ENCODE measurements around the gene TAF6. TPM values are rescaled to one million over a fixed set of nuclear protein-coding genes. Genes with fewer than 3 reads are reported as not detected.

TAF6 gene
- total and polyA plus RNA-seq, 2 of the 4 experiments (the other 2 are of a cell fraction), result 11.3 to 55.3 TPM

GRCh38 chr7:100166970-100167911 lies 48.1 kb upstream of the TAF6 start:
- Histone ChIP-seq H3K79me1 (ENCODE audit: low read depth in 1 of 2, low read length in 2 of 2) (peaks cover 0 to 8% of the 10 kb centered on the region in 2 experiments; a peak in 1 of 4 replicates), H2AK5ac (ENCODE audit: low read depth, low read length) (peak overlapping the region; percentile 23; the same call in 1 of the 2 replicates), H2BK120ac (ENCODE audit: low read depth, low read length) (peak overlapping the region; percentile 70), H3K23ac (ENCODE audit: low read depth, low read length) (peak overlapping the region; percentile 54), H3K14ac (replicated peaks; ENCODE audit: low read depth, low read length) (peak overlapping the region; percentile 87), H3K9me1 (ENCODE audit: insufficient read depth, low read length) (peaks cover 3% of the 10 kb centered on the region; the same call in 1 of the 2 replicates), H2BK20ac (ENCODE audit: low read depth, low read length) (0 out of 2 replicates have a peak overlapping the region, but pooled peaks have one; percentile 5), H3K9ac (ENCODE audit: low read depth, low read length) (peak overlapping the region; percentile 61; the same call in 1 of the 2 replicates), H3K18ac (ENCODE audit: low read depth, low read length) (no peak overlapping the region), H4K20me1 (ENCODE audit: insufficient read depth, low read length) (no peaks in the 10 kb centered on the region), H3K4me1 (ENCODE audit: control insufficient read depth, insufficient read depth, low read length) (peaks cover 6% of the 10 kb centered on the region), H2BK15ac (ENCODE audit: low read depth, low read length) (no peak overlapping the region; the same call in 1 of the 3 replicates), H4K5ac (ENCODE audit: low read depth, low read length) (no peak overlapping the region; the same call in 1 of the 2 replicates), H2AFZ (replicated peaks; ENCODE audit: low read length, poor library complexity) (peak overlapping the region; percentile 94), H2BK5ac (ENCODE audit: low read depth, low read length, poor library complexity, severe bottlenecking) (no peak overlapping the region), H3K27ac (ENCODE audit: insufficient read depth, low read length) (no peak overlapping the region), H3K36me3 (ENCODE audit: control insufficient read depth, insufficient read depth, low read length) (peaks cover 3% of the 10 kb centered on the region; the same call in 1 of the 2 replicates), H3K56ac (ENCODE audit: extremely low read depth, insufficient read depth, low read length) (no peak overlapping the region), H3K4me2 (ENCODE audit: low read depth, low read length) (peak overlapping the region; percentile 78; the same call in 1 of the 2 replicates), H4K8ac (ENCODE audit: low read depth in 2 of 2, low read length in 2 of 2) (peak overlapping the region; percentile 82 to 91; a peak in 2 of 4 replicates), H2AK9ac (replicated peaks; ENCODE audit: low read depth, low read length, poor library complexity) (peak overlapping the region; percentile 82), H3K4me3 (ENCODE audit: insufficient read depth, low read depth, low read length) (peak overlapping the region; percentile 39; the same call in 1 of the 2 replicates), H3K9me3 (ENCODE audit: control insufficient read depth, insufficient read depth, low read length) (no peaks in the 10 kb centered on the region), H3K27me3 (ENCODE audit: control insufficient read depth, insufficient read depth, low read length) (no peaks in the 10 kb centered on the region), H4K91ac (ENCODE audit: insufficient read depth, low read depth, low read length) (peak overlapping the region; percentile 60; the same call in 1 of the 2 replicates), H3K4ac (ENCODE audit: low read depth, low read length) (peak overlapping the region; percentile 84)
- in situ Hi-C loops (cut with MboI; ENCODE audit: low sequenced_read_pairs) (no loop called here), intact Hi-C loops (cut with micrococcal nuclease) (no loop called here), dilution Hi-C loops (cut with HindIII; ENCODE audit: low sequenced_read_pairs, unreplicated experiment) (no loop called here)
- ATAC-seq (ENCODE audit: low read depth) (no peak), DNase-seq (no peak)
- WGBS, 2 experiments (ENCODE audit: extremely low coverage in 2 of 2, insufficient read length in 1 of 2), result 37% methylated on average over 3 of the region's 14 CpGs; no CpG with 5 or more reads in 1 of the 2 experiments
- TF ChIP-seq MAZ (IDR thresholded peaks at IDR 0.05; ENCODE audit: borderline replicate concordance, low read depth, low read length) (no peak), BHLHE40 (IDR thresholded peaks at IDR 0.05; ENCODE audit: low read depth, low read length) (no peak), MXI1 (IDR thresholded peaks at IDR 0.05; ENCODE audit: borderline replicate concordance, low read depth, low read length) (no peak), NFE2L2 (IDR thresholded peaks at IDR 0.05; ENCODE audit: low read depth, low read length) (no peak), CHD1 (IDR thresholded peaks at IDR 0.05; ENCODE audit: low read depth, low read length) (no peak), POLR2A (IDR thresholded peaks at IDR 0.05; ENCODE audit: low read depth, low read length) (no peak), SMC3 (IDR thresholded peaks at IDR 0.05; ENCODE audit: low read depth, low read length) (no peak), RCOR1 (IDR thresholded peaks at IDR 0.05; ENCODE audit: insufficient replicate concordance, low read length) (no peak), CEBPB (IDR thresholded peaks at IDR 0.05; ENCODE audit: low read depth, low read length) (no peak)
- TF ChIP-seq, protein P1, sequence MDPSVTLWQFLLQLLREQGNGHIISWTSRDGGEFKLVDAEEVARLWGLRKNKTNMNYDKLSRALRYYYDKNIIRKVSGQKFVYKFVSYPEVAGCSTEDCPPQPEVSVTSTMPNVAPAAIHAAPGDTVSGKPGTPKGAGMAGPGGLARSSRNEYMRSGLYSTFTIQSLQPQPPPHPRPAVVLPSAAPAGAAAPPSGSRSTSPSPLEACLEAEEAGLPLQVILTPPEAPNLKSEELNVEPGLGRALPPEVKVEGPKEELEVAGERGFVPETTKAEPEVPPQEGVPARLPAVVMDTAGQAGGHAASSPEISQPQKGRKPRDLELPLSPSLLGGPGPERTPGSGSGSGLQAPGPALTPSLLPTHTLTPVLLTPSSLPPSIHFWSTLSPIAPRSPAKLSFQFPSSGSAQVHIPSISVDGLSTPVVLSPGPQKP (IDR thresholded peaks at IDR 0.05; ENCODE audit: borderline replicate concordance, low read depth, low read length), result no peak
- TF ChIP-seq, protein P2, sequence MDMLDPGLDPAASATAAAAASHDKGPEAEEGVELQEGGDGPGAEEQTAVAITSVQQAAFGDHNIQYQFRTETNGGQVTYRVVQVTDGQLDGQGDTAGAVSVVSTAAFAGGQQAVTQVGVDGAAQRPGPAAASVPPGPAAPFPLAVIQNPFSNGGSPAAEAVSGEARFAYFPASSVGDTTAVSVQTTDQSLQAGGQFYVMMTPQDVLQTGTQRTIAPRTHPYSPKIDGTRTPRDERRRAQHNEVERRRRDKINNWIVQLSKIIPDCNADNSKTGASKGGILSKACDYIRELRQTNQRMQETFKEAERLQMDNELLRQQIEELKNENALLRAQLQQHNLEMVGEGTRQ (IDR thresholded peaks at IDR 0.05; ENCODE audit: low read depth, low read length), result no peak
- TF ChIP-seq, protein P3, sequence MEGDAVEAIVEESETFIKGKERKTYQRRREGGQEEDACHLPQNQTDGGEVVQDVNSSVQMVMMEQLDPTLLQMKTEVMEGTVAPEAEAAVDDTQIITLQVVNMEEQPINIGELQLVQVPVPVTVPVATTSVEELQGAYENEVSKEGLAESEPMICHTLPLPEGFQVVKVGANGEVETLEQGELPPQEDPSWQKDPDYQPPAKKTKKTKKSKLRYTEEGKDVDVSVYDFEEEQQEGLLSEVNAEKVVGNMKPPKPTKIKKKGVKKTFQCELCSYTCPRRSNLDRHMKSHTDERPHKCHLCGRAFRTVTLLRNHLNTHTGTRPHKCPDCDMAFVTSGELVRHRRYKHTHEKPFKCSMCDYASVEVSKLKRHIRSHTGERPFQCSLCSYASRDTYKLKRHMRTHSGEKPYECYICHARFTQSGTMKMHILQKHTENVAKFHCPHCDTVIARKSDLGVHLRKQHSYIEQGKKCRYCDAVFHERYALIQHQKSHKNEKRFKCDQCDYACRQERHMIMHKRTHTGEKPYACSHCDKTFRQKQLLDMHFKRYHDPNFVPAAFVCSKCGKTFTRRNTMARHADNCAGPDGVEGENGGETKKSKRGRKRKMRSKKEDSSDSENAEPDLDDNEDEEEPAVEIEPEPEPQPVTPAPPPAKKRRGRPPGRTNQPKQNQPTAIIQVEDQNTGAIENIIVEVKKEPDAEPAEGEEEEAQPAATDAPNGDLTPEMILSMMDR (conservative IDR thresholded peaks at IDR 0.05; ENCODE audit: low read depth, low read length), result no peak
- no TSS peak for BruUV-seq (replicated peaks)
- ChIA-PET CTCF (interaction anchor here (0.9 to 1.0 kb wide), 2 partner anchors 10 to 12 kb away, joined by 3 to 5 read pairs; partner anchors contain the start of genes GPC2 and STAG3), POLR2A (ENCODE audit: unreplicated experiment) (interaction anchor here (1.0 kb wide), 1 partner anchor 10 kb away, joined by 4 read pairs; the partner anchor contains the start of gene GPC2)
